Measurements from ENCODE around the gene ARL4A. TPM values are rescaled to one million over a fixed set of nuclear protein-coding genes. Genes with fewer than 3 reads are reported as not detected.
"Not testable (repeated sequence)": the region's sequence is repeated elsewhere in the genome, so short reads cannot be mapped to it uniquely, and the experiment has no call there.

The ARL4A gene
- total RNA-seq, 1 donor from 2014 or later = 12.3 TPM

GRCh38 chr7:12641196-12641595 lies 46.2 kb upstream of the ARL4A start:
- TF ChIP-seq, protein P1, sequence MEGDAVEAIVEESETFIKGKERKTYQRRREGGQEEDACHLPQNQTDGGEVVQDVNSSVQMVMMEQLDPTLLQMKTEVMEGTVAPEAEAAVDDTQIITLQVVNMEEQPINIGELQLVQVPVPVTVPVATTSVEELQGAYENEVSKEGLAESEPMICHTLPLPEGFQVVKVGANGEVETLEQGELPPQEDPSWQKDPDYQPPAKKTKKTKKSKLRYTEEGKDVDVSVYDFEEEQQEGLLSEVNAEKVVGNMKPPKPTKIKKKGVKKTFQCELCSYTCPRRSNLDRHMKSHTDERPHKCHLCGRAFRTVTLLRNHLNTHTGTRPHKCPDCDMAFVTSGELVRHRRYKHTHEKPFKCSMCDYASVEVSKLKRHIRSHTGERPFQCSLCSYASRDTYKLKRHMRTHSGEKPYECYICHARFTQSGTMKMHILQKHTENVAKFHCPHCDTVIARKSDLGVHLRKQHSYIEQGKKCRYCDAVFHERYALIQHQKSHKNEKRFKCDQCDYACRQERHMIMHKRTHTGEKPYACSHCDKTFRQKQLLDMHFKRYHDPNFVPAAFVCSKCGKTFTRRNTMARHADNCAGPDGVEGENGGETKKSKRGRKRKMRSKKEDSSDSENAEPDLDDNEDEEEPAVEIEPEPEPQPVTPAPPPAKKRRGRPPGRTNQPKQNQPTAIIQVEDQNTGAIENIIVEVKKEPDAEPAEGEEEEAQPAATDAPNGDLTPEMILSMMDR (IDR thresholded peaks at IDR 0.05; ENCODE audit: partially characterized antibody, unreplicated experiment) = no peak
- Mint-ChIP-seq H3K27ac (ENCODE audit: unreplicated experiment) (no peak overlapping the region), H3K4me1 (ENCODE audit: low read depth, unreplicated experiment) (peaks cover 11% of the 10 kb centered on the region), H3K4me3 (ENCODE audit: unreplicated experiment) (no peak overlapping the region), H3K27me3 (ENCODE audit: unreplicated experiment) (peaks cover 3% of the 10 kb centered on the region), H3K36me3 (ENCODE audit: unreplicated experiment) (no peaks in the 10 kb centered on the region), H3K9me3 (ENCODE audit: unreplicated experiment) (peaks cover 7% of the 10 kb centered on the region)
- no peak for DNase-seq

DNA sequence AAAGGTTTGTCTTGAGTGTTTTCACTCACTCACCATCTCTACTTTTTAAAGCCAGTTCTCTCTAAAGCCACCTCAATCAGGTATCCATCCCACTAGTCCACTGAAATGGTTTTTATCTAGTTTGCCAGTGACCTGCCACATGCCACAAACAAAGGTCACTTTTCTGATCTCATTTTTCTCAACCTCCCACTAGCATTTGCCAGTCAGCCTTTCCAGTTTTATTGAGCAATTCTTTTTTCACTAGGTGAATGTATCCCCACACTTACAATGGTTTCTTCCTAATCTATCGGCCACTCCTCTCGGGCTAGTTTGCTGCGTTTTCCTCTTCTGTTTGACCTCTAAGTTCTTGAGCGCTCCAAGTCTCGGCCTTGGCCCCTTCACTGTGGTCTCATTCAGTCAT lies 44.9 kb upstream of the ARL4A start:
- H3K9me3 Mint-ChIP-seq (ENCODE audit: unreplicated experiment) = peaks cover 7% of the 10 kb centered on the region
- peaks cover 3% of the 10 kb centered on the region for H3K27me3 Mint-ChIP-seq (ENCODE audit: unreplicated experiment)
- H3K4me1 Mint-ChIP-seq (ENCODE audit: low read depth, unreplicated experiment) = peaks cover 8% of the 10 kb centered on the region
- TF ChIP-seq, protein P1 (IDR thresholded peaks at IDR 0.05; ENCODE audit: partially characterized antibody, unreplicated experiment) = no peak
- H3K36me3 Mint-ChIP-seq (ENCODE audit: unreplicated experiment) = no peaks in the 10 kb centered on the region
- no peak for DNase-seq
- H3K27ac Mint-ChIP-seq (ENCODE audit: unreplicated experiment) = no peak overlapping the region
- no peak overlapping the region for H3K4me3 Mint-ChIP-seq (ENCODE audit: unreplicated experiment)

GRCh38 chr7:12643001-12643643 lies 44.3 kb upstream of the ARL4A start:
- Mint-ChIP-seq H3K27me3 (ENCODE audit: unreplicated experiment) (peaks cover 1% of the 10 kb centered on the region), H3K9me3 (ENCODE audit: unreplicated experiment) (peaks cover 5% of the 10 kb centered on the region), H3K36me3 (ENCODE audit: unreplicated experiment) (no peaks in the 10 kb centered on the region)

DNA sequence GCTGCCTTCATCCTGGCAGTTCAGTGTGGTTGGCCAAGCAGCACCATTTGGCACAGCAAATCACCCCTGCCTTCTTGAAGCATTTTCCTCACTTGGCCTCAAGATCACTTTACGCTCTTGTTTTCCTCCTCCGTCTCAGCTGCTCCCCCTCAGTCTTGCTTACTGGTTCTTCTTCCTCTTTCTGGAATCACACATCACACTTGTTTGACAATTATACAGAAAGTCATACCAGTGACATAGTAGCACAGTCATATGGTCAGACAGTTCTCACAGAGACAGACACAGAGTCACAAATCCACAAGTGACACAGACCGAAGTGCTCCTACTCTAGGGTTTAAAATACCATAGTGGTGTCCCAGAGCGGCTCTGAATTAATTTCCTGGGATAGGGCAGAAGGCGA lies 43.8 kb upstream of the ARL4A start:
- H3K4me3 Mint-ChIP-seq (ENCODE audit: unreplicated experiment) = no peak overlapping the region
- H3K9me3 Mint-ChIP-seq (ENCODE audit: unreplicated experiment) = peaks cover 2% of the 10 kb centered on the region
- no peaks in the 10 kb centered on the region for H3K4me1 Mint-ChIP-seq (ENCODE audit: low read depth, unreplicated experiment)
- H3K27ac Mint-ChIP-seq (ENCODE audit: unreplicated experiment) = no peak overlapping the region
- DNase-seq = no peak
- H3K36me3 Mint-ChIP-seq (ENCODE audit: unreplicated experiment) = no peaks in the 10 kb centered on the region
- TF ChIP-seq, protein P1 (IDR thresholded peaks at IDR 0.05; ENCODE audit: partially characterized antibody, unreplicated experiment) = no peak
- H3K27me3 Mint-ChIP-seq (ENCODE audit: unreplicated experiment) = no peaks in the 10 kb centered on the region

More at GRCh38 chr7:12643001-12643643, 44.3 kb upstream of the ARL4A start:
- TF ChIP-seq, protein P1 (IDR thresholded peaks at IDR 0.05; ENCODE audit: partially characterized antibody, unreplicated experiment) = no peak
- Mint-ChIP-seq H3K4me1 (ENCODE audit: low read depth, unreplicated experiment) (peaks cover 4% of the 10 kb centered on the region), H3K4me3 (ENCODE audit: unreplicated experiment) (no peak overlapping the region), H3K27ac (ENCODE audit: unreplicated experiment) (no peak overlapping the region)
- no peak for DNase-seq

DNA sequence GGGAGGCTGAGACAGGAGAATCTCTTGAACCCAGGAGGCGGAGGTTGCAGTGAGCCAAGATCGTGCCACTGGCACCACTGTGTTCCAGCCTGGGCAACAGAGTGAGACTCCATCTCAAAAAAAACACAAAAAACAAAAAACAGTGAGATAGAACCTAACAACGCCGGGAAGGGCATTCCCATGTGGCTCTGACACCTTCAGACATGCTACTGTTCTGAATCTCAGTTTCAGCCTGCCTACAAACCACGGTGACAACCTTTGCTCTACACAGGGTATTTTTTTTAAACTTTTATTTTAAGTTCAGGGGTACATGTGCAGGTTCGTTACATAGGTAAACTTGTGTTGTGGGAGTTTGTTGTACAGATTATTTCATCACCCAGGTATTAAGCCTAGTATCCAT lies 42.2 kb upstream of the ARL4A start:
- not testable (repeated sequence) for H3K27me3 Mint-ChIP-seq (ENCODE audit: unreplicated experiment); H3K27ac Mint-ChIP-seq (ENCODE audit: unreplicated experiment); H3K36me3 Mint-ChIP-seq (ENCODE audit: unreplicated experiment); H3K4me3 Mint-ChIP-seq (ENCODE audit: unreplicated experiment); H3K9me3 Mint-ChIP-seq (ENCODE audit: unreplicated experiment); DNase-seq; H3K4me1 Mint-ChIP-seq (ENCODE audit: low read depth, unreplicated experiment)

All from glutamatergic neuron (in vitro differentiated cells).